H1 (cell line): ENCODE measurements around the gene IFRD1. TPM values are rescaled to one million over a fixed set of nuclear protein-coding genes. Genes with fewer than 3 reads are reported as not detected.

Experiments
- CTCF ChIA-PET: fragments of 300-600 bp; sonication (Branson Sonifier 250); formaldehyde crosslinking; loops from one replicate; lab custom pipeline; 2021; ENCODE audit not compliant: partially characterized antibody; lab: Charles Lee
- POLR2A ChIA-PET: fragments of 300-600 bp; sonication (Branson Sonifier 250); formaldehyde crosslinking; loops from one replicate; lab custom pipeline; 2021; ENCODE audit warnings: inconsistent platforms; ENCODE audit not compliant: partially characterized antibody; lab: Charles Lee
- DNase-seq, 2 experiments: peaks; one replicate each; pipeline versions ENCODE4 v3.0.0 to v3.0.0-alpha.2; 2010 to 2022; ENCODE audit warnings: low spot score in 2 of 2, low read depth in 1 of 2, mixed read lengths in 1 of 2
- FAIRE-seq: peaks from 2 replicates; lab custom pipeline; 2011; peaks lifted over from hg19 to GRCh38; lab: Jason Lieb, UNC
- H2AFZ ChIP-seq: 2 replicates; pipeline ENCODE4 v1.8.1; 2012; ENCODE audit warnings: low read length, inconsistent platforms
- H2AK5ac ChIP-seq: 2 replicates; pipeline ENCODE4 v1.6.1; 2013; ENCODE audit warnings: low read depth, low read length
- H2BK120ac ChIP-seq: replicated peaks from 2 replicates; pipeline ENCODE3; 2013; ENCODE audit warnings: low read depth, low read length, inconsistent platforms
- H2BK12ac ChIP-seq: 2 replicates; pipeline ENCODE4 v1.6.1; 2013; ENCODE audit warnings: low read depth, low read length
- H2BK15ac ChIP-seq: 2 replicates; pipeline ENCODE4 v1.6.1; 2013; ENCODE audit warnings: low read length
- H2BK20ac ChIP-seq: 2 replicates; pipeline ENCODE4 v1.6.1; 2013; ENCODE audit warnings: low read length
- H2BK5ac ChIP-seq: 2 replicates; pipeline ENCODE4 v1.6.1; 2013; ENCODE audit warnings: low read depth, low read length
- H3K14ac ChIP-seq: 2 replicates; pipeline ENCODE4 v1.6.1; 2013; ENCODE audit warnings: inconsistent platforms; ENCODE audit not compliant: insufficient read length
- H3K18ac ChIP-seq: 2 replicates; pipeline ENCODE4 v1.6.1; 2013; ENCODE audit warnings: low read length; ENCODE audit errors: extremely low read depth
- H3K23ac ChIP-seq: 2 replicates; pipeline ENCODE4 v1.6.1; 2013; ENCODE audit warnings: inconsistent platforms; ENCODE audit not compliant: insufficient read length
- H3K23me2 ChIP-seq: 2 replicates; pipeline ENCODE4 v1.6.1; 2013; ENCODE audit warnings: low read depth, low read length
- H3K27ac ChIP-seq: 2 replicates; pipeline ENCODE4 v1.6.1; 2011; ENCODE audit warnings: low read depth, low read length, inconsistent platforms
- H3K27me3 ChIP-seq, 4 experiments: replicated peaks in 1 of 4; 1 replicate in 1 of 4; 2 replicates in 3 of 4; pipeline versions ENCODE4 v1.6.1 to v1.8.1; 2011 to 2013; ENCODE audit warnings: low read length in 3 of 4, mild to moderate bottlenecking in 3 of 4, inconsistent platforms in 2 of 4, mixed read lengths in 2 of 4, moderate library complexity in 1 of 4; ENCODE audit not compliant: control insufficient read depth in 3 of 4, insufficient read depth in 3 of 4; ENCODE audit errors: extremely low read depth in 1 of 4
- H3K36me3 ChIP-seq, 4 experiments: 2 replicates each; pipeline versions ENCODE4 v1.6.1 to v1.8.1; 2011 to 2013; ENCODE audit warnings: mild to moderate bottlenecking in 4 of 4, low read length in 3 of 4, moderate library complexity in 2 of 4, control low read depth in 1 of 4, inconsistent platforms in 1 of 4; ENCODE audit not compliant: insufficient read depth in 4 of 4, control insufficient read depth in 2 of 4
- H3K4ac ChIP-seq: replicated peaks from 2 replicates; pipeline ENCODE3; 2013; ENCODE audit warnings: low read length, low read depth, mixed read lengths, inconsistent platforms; ENCODE audit not compliant: insufficient read length
- H3K4me1 ChIP-seq, 4 experiments: replicated peaks in 1 of 4; 1 replicate in 1 of 4; 2 replicates in 3 of 4; pipeline versions ENCODE4 v1.6.1 to v1.8.1; 2011 to 2013; ENCODE audit warnings: low read length in 3 of 4, inconsistent platforms in 2 of 4, mixed read lengths in 1 of 4; ENCODE audit not compliant: insufficient read depth in 4 of 4, control insufficient read depth in 3 of 4
- H3K4me2 ChIP-seq, 2 experiments: 2 replicates each; pipeline versions ENCODE4 v1.6.1 to v1.8.1; 2011 to 2013; ENCODE audit warnings: low read depth in 2 of 2, low read length in 2 of 2, control low read depth in 1 of 2, inconsistent platforms in 1 of 2, mild to moderate bottlenecking in 1 of 2; ENCODE audit not compliant: insufficient read depth in 1 of 2
- H3K4me3 ChIP-seq, 4 experiments: fragments of 200-600, 300-600 bp in 1 of 4; sonication (generic), shearing (Covaris generic), sonication (Bioruptor Twin) in 1 of 4; 2 replicates each; pipeline versions ENCODE4 v1.5.1 to v1.8.1; 2011 to 2016; ENCODE audit warnings: low read length in 4 of 4, low read depth in 3 of 4, control low read depth in 2 of 4, inconsistent platforms in 2 of 4, mild to moderate bottlenecking in 2 of 4, mixed read lengths in 1 of 4, moderate library complexity in 1 of 4; ENCODE audit not compliant: insufficient read depth in 2 of 4; ENCODE audit errors: extremely low read depth in 1 of 4
- H3K56ac ChIP-seq: replicated peaks from 2 replicates; pipeline ENCODE3; 2013; ENCODE audit warnings: low read depth, mild to moderate bottlenecking, mixed read lengths, low read length, inconsistent platforms; ENCODE audit not compliant: insufficient read length
- H3K79me1 ChIP-seq: 2 replicates; pipeline ENCODE4 v1.6.1; 2013; ENCODE audit warnings: low read depth, low read length, control low read depth
- H3K79me2 ChIP-seq, 2 experiments: 2 replicates each; pipeline versions ENCODE4 v1.6.1 to v1.8.1; 2012 to 2013; ENCODE audit warnings: low read length in 2 of 2, mild to moderate bottlenecking in 2 of 2, inconsistent platforms in 1 of 2; ENCODE audit not compliant: insufficient read depth in 2 of 2, control insufficient read depth in 1 of 2
- H3K9ac ChIP-seq, 4 experiments: replicated peaks in 1 of 4; 1 replicate in 1 of 4; 2 replicates in 3 of 4; pipeline versions ENCODE4 v1.6.1 to v1.8.1; 2011 to 2013; ENCODE audit warnings: low read depth in 3 of 4, low read length in 3 of 4, control low read depth in 2 of 4, mild to moderate bottlenecking in 2 of 4, moderate library complexity in 2 of 4, inconsistent platforms in 1 of 4; ENCODE audit errors: extremely low read depth in 1 of 4
- H3K9me3 ChIP-seq, 2 experiments: 2 replicates each; pipeline versions ENCODE4 v1.6.1 to v1.8.1; 2012 to 2013; ENCODE audit warnings: mild to moderate bottlenecking in 2 of 2, moderate library complexity in 2 of 2, control low read depth in 1 of 2, inconsistent platforms in 1 of 2, low read depth in 1 of 2, low read length in 1 of 2, mixed read lengths in 1 of 2; ENCODE audit not compliant: insufficient read depth in 2 of 2
- H4K20me1 ChIP-seq, 2 experiments: replicated peaks in 1 of 2; 2 replicates each; pipeline versions ENCODE3 to v1.8.1; 2011 to 2013; ENCODE audit warnings: inconsistent platforms in 2 of 2, low read length in 2 of 2, mild to moderate bottlenecking in 1 of 2; ENCODE audit not compliant: insufficient read depth in 2 of 2, control insufficient read depth in 1 of 2
- H4K5ac ChIP-seq: 2 replicates; pipeline ENCODE4 v1.6.1; 2013; ENCODE audit warnings: low read length, low read depth, mixed read lengths, inconsistent platforms; ENCODE audit not compliant: insufficient read length
- H4K8ac ChIP-seq: 2 replicates; pipeline ENCODE4 v1.8.0; 2013; ENCODE audit warnings: mild to moderate bottlenecking, moderate library complexity, low read length, inconsistent platforms; ENCODE audit not compliant: insufficient read depth; ENCODE audit errors: extremely low read depth
- H4K91ac ChIP-seq: replicated peaks from 2 replicates; pipeline ENCODE3; 2013; ENCODE audit warnings: low read length, mixed read lengths, inconsistent platforms; ENCODE audit not compliant: insufficient read length
- JUND ChIP-seq: IDR thresholded peaks from 2 replicates; pipeline ENCODE4 v1.6.1; 2011; ENCODE audit warnings: mild to moderate bottlenecking, improper control_type of control experiment, low read length
- POLR2A ChIP-seq, 2 experiments: IDR thresholded peaks; 1 replicate in 1 of 2; 2 replicates in 1 of 2; pipeline ENCODE4 v1.6.1; 2011; ENCODE audit warnings: low read depth in 2 of 2, low read length in 2 of 2, mild to moderate bottlenecking in 2 of 2; ENCODE audit errors: control extremely low read depth in 1 of 2
- SIX5 ChIP-seq: IDR thresholded peaks from 2 replicates; pipeline ENCODE4 v1.6.1; 2011; ENCODE audit warnings: mild to moderate bottlenecking, low read depth, low read length
- SP2 ChIP-seq: IDR thresholded peaks from 2 replicates; pipeline ENCODE4 v1.6.1; 2012; ENCODE audit warnings: mild to moderate bottlenecking, low read length, inconsistent platforms
- WGBS, 2 experiments: shearing (Covaris generic) in 1 of 2; methylation state at CpG; one replicate each; pipeline versions ENCODE4 v1.1.6 to v1.1.7; 2013 to 2015; ENCODE audit warnings: low lambda C conversion rate in 2 of 2, mixed read lengths in 2 of 2, inconsistent platforms in 1 of 2, low coverage in 1 of 2, missing lambda C conversion rate in 1 of 2; ENCODE audit not compliant: insufficient replicate concordance in 2 of 2, insufficient coverage in 1 of 2, insufficient read length in 1 of 2; ENCODE audit errors: extremely low coverage in 1 of 2, missing lambda C conversion rate in 1 of 2; 5-methylcytosine and 5-hydroxymethylcytosine counted together
- polyA plus RNA-seq, 7 experiments: library from polyadenylated mRNA; depleted of rRNA in 3 of 7; stranded (reverse) in 5 of 7; unstranded in 2 of 7; fragments of >200 nt in 5 of 7; fragments of 200-250 nt in 2 of 7; gene quantifications; 1 replicate in 5 of 7; 2 replicates in 1 of 7; 4 replicates in 1 of 7; pipeline versions ENCODE4 v1.2.1 to v1.2.3, GENCODE V29; 2011 to 2013; ENCODE audit warnings: missing spikeins in 2 of 7, mixed read lengths in 2 of 7
- total RNA-seq: library from RNA; stranded (reverse); fragmentation: NEBNext Ultra II Directional; extraction: Animal tissue kit (Norgen Biotek cat#: 25700); gene quantifications from 2 replicates; pipeline ENCODE4 v1.2.1, GENCODE V29; 2021

Gene IFRD1
- total and polyA plus RNA-seq, 2 of the 8 experiments (the other 6 are each of a cell fraction or from before 2014, with no cell fraction given): 23.0 to 50.4 TPM

GRCh38 chr7:112427984-112428383 is 22.3 kb upstream of the IFRD1 start:
- Histone ChIP-seq H3K79me1 (no peaks in the 10 kb centered on the region), H3K14ac (no peak overlapping the region), H3K23ac (no peak overlapping the region), H3K79me2 (no peaks in the 10 kb centered on the region), H2BK120ac (no peak overlapping the region), H2BK20ac (no peak overlapping the region), H3K23me2 (no peaks in the 10 kb centered on the region), H2BK5ac (no peak overlapping the region), H3K4me2 (no peak overlapping the region), H2AFZ (no peak overlapping the region), H3K4me3 (no peak overlapping the region), H4K91ac (no peak overlapping the region), H3K27ac (no peak overlapping the region), H3K9me3 (no peaks in the 10 kb centered on the region), H3K56ac (no peak overlapping the region), H4K8ac (no peak overlapping the region), H3K36me3 (no peaks in the 10 kb centered on the region), H3K27me3 (no peaks in the 10 kb centered on the region), H3K9ac (no peak overlapping the region), H4K5ac (no peak overlapping the region), H3K4ac (no peak overlapping the region), H3K4me1 (peaks cover 0 to 15% (median 1%) of the 10 kb centered on the region in 4 experiments; a peak in 5 of 7 replicates), H2BK12ac (no peak overlapping the region), H2BK15ac (no peak overlapping the region), H2AK5ac (no peak overlapping the region), H3K18ac (no peak overlapping the region), H4K20me1 (no peaks in the 10 kb centered on the region)
- WGBS, 2 experiments: 91% methylated on average over 1 of the region's 1 CpG; no CpG with 5 or more reads in 1 of the 2 experiments
- DNase-seq (no peak), FAIRE-seq (no peak)
- ChIA-PET POLR2A (interaction anchor here (4.4 kb wide), 1 partner anchor 23 kb away, joined by 37 read pairs; the partner anchor contains the start of gene IFRD1), CTCF (interaction anchor here (0.8 to 1.5 kb wide), 5 partner anchors 12 to 686 kb away, joined by 3 to 6 read pairs (median 4); no protein-coding TSS in a partner anchor)
- TF ChIP-seq JUND (no peak), SIX5 (no peak), SP2 (no peak), POLR2A (IDR thresholded peaks at IDR 0.05; ENCODE audit: control extremely low read depth in 1 of 2, low read depth in 2 of 2, low read length in 2 of 2) (no peak)
